H1 (cell line): Measurements from ENCODE around the gene DEXI. TPM values are rescaled to one million over a fixed set of nuclear protein-coding genes. Genes with fewer than 3 reads are reported as not detected.

Experiments used
- CHD7 ChIP-seq: fragments of 300-600 bp; sonication (generic); IDR thresholded peaks from 2 replicates; pipeline ENCODE4 v1.7.1; 2012; ENCODE audit warnings: low read length, moderate library complexity, mild to moderate bottlenecking, inconsistent platforms; ENCODE audit not compliant: insufficient replicate concordance
- NANOG ChIP-seq: IDR thresholded peaks from 2 replicates; pipeline ENCODE4 v1.6.1; 2011; ENCODE audit warnings: low read length, low read depth, mild to moderate bottlenecking, inconsistent platforms; ENCODE audit not compliant: insufficient read depth, poor library complexity, severe bottlenecking
- SUZ12 ChIP-seq: fragments of 200-600 bp; sonication (generic); IDR thresholded peaks from 2 replicates; pipeline ENCODE4 v1.6.1; 2012; ENCODE audit warnings: mild to moderate bottlenecking, inconsistent platforms, low read length, moderate library complexity, mixed read lengths
- USF2 ChIP-seq: IDR thresholded peaks from 2 replicates; pipeline ENCODE4 v1.6.1; 2011; ENCODE audit warnings: low read length, improper control_type of control experiment
- polyA plus RNA-seq, 7 experiments: library from polyadenylated mRNA; depleted of rRNA in 3 of 7; stranded (reverse) in 5 of 7; unstranded in 2 of 7; fragments of >200 nt in 5 of 7; fragments of 200-250 nt in 2 of 7; gene quantifications; 1 replicate in 5 of 7; 2 replicates in 1 of 7; 4 replicates in 1 of 7; pipeline versions ENCODE4 v1.2.1 to v1.2.3, GENCODE V29; 2011 to 2013; ENCODE audit warnings: missing spikeins in 2 of 7, mixed read lengths in 2 of 7
- total RNA-seq: library from RNA; stranded (reverse); fragmentation: NEBNext Ultra II Directional; extraction: Animal tissue kit (Norgen Biotek cat#: 25700); gene quantifications from 2 replicates; pipeline ENCODE4 v1.2.1, GENCODE V29; 2021

The DEXI gene
- total and polyA plus RNA-seq, 2 of the 8 experiments (the other 6 are each of a cell fraction or from before 2014, with no cell fraction given) = 39.5 to 47.3 TPM

GRCh38 chr16:10906482-10906881 is 35.8 kb downstream of the DEXI start (continued):
- TF ChIP-seq CHD7 (no peak), USF2 (no peak), NANOG (no peak), SUZ12 (no peak)
- TF ChIP-seq, all 59 proteins: peak for 0
